Ectodermal cell (in vitro differentiated cells): ENCODE measurements around the gene PLP2.
A peak's percentile ranks its signal among the peaks of the same experiment; 100 is the strongest.

ENCODE experiments used
- H3K27ac ChIP-seq: 2 replicates; pipeline ENCODE4 v1.7.0; 2013; ENCODE audit warnings: mild to moderate bottlenecking, low read depth, low read length; ENCODE audit not compliant: insufficient read depth, poor library complexity, severe bottlenecking
- H3K27me3 ChIP-seq: 2 replicates; pipeline ENCODE4 v1.7.0; 2013; ENCODE audit warnings: mild to moderate bottlenecking, low read length; ENCODE audit not compliant: insufficient read depth, control insufficient read depth, poor library complexity, severe bottlenecking
- H3K36me3 ChIP-seq: one replicate; pipeline ENCODE4 v1.7.0; 2013; ENCODE audit warnings: low read length; ENCODE audit not compliant: control insufficient read depth, insufficient read depth
- H3K4me1 ChIP-seq: one replicate; pipeline ENCODE4 v1.7.0; 2013; ENCODE audit warnings: low read length; ENCODE audit not compliant: control insufficient read depth, insufficient read depth
- H3K4me3 ChIP-seq: 2 replicates; pipeline ENCODE4 v1.7.0; 2013; ENCODE audit warnings: low read depth, low read length, control low read depth; ENCODE audit not compliant: insufficient read depth
- H3K9me3 ChIP-seq: 2 replicates; pipeline ENCODE4 v1.7.0; 2013; ENCODE audit warnings: mild to moderate bottlenecking, low read length, moderate library complexity; ENCODE audit not compliant: control insufficient read depth
- WGBS, 2 experiments: methylation state at CpG; one replicate each; pipeline ENCODE4 v1.1.7; 2013; ENCODE audit warnings: missing lambda C conversion rate in 2 of 2; 5-methylcytosine and 5-hydroxymethylcytosine counted together

PLP2 gene

GRCh38 chrX:49186125-49187027, 14.7 kb downstream of the PLP2 start, which contains the start of gene PRICKLE3:
TSS of gene PRICKLE3 (minus strand) at chrX:49186373. CDS start at chrX:49186297, 76 bp downstream.
- Histone ChIP-seq H3K27ac (peak within 1 kb of the TSS; percentile 36), H3K4me3 (peak within 1 kb of the TSS; percentile 45), H3K4me1 (peaks cover 12% of the 10 kb centered on the region), H3K9me3 (no peaks in the 10 kb centered on the region), H3K27me3 (no peaks in the 10 kb centered on the region), H3K36me3 (no peaks in the 10 kb centered on the region)
- WGBS, 2 experiments = 3% methylated on average over 62 of the region's 62 CpGs

- WGBS, 2 experiments = 5 to 11% methylated on average over 3 to 15 of the region's 15 CpGs
- Histone ChIP-seq H3K27me3 (no peaks in the 10 kb centered on the region), H3K27ac (peak overlapping the region; percentile 36), H3K4me1 (peaks cover 12% of the 10 kb centered on the region), H3K9me3 (no peaks in the 10 kb centered on the region), H3K4me3 (peak overlapping the region; percentile 45), H3K36me3 (no peaks in the 10 kb centered on the region)
These were observed 15.3 kb downstream of the PLP2 start for GRCh38 chrX:49187028-49187394.

- no peak overlapping the region for H3K27ac ChIP-seq
- no peak overlapping the region for H3K4me3 ChIP-seq
- no peaks in the 10 kb centered on the region for H3K9me3 ChIP-seq
- H3K36me3 ChIP-seq = no peaks in the 10 kb centered on the region
- H3K4me1 ChIP-seq = peaks cover 12% of the 10 kb centered on the region
- H3K27me3 ChIP-seq = no peaks in the 10 kb centered on the region
- WGBS, 2 experiments = 57 to 72% methylated on average over 6 of the region's 10 CpGs
These were observed 15.8 kb downstream of the PLP2 start for GRCh38 chrX:49187526-49187925.

GRCh38 chrX:49188468-49189076, 16.9 kb downstream of the PLP2 start:
- H3K4me3 ChIP-seq = no peak overlapping the region
- no peaks in the 10 kb centered on the region for H3K36me3 ChIP-seq
- no peak overlapping the region for H3K27ac ChIP-seq
- WGBS, 2 experiments = 93 to 97% methylated on average over 4 of the region's 8 CpGs
- peaks cover 12% of the 10 kb centered on the region for H3K4me1 ChIP-seq
- H3K9me3 ChIP-seq = no peaks in the 10 kb centered on the region
- H3K27me3 ChIP-seq = no peaks in the 10 kb centered on the region

- Histone ChIP-seq H3K4me1 (peaks cover 12% of the 10 kb centered on the region), H3K9me3 (no peaks in the 10 kb centered on the region), H3K4me3 (no peak overlapping the region), H3K27ac (no peak overlapping the region), H3K36me3 (no peaks in the 10 kb centered on the region), H3K27me3 (no peaks in the 10 kb centered on the region)
- WGBS, 2 experiments = 92 to 93% methylated on average over 6 of the region's 6 CpGs
These were observed 17.9 kb downstream of the PLP2 start for GRCh38 chrX:49189606-49190005.

- Histone ChIP-seq H3K4me1 (peaks cover 12% of the 10 kb centered on the region), H3K9me3 (no peaks in the 10 kb centered on the region), H3K27me3 (no peaks in the 10 kb centered on the region), H3K4me3 (peak overlapping the region; percentile 71), H3K36me3 (no peaks in the 10 kb centered on the region), H3K27ac (peak overlapping the region; percentile 67)
- WGBS, 2 experiments = 0% methylated on average over 32 of the region's 32 CpGs
These were observed 19.3 kb downstream of the PLP2 start for GRCh38 chrX:49190821-49191573.

GRCh38 chrX:49191574-49192011, 19.9 kb downstream of the PLP2 start:
- Histone ChIP-seq H3K36me3 (no peaks in the 10 kb centered on the region), H3K27ac (peak overlapping the region; percentile 67), H3K27me3 (no peaks in the 10 kb centered on the region), H3K4me3 (peak overlapping the region; percentile 71), H3K9me3 (no peaks in the 10 kb centered on the region), H3K4me1 (peaks cover 12% of the 10 kb centered on the region)
- whole genome bisulfite sequencing, 2 experiments = 1% methylated on average over 31 to 33 of the region's 34 CpGs

- Histone ChIP-seq H3K27ac (no peak overlapping the region), H3K36me3 (no peaks in the 10 kb centered on the region), H3K9me3 (no peaks in the 10 kb centered on the region), H3K27me3 (peaks cover under 1% of the 10 kb centered on the region), H3K4me3 (no peak overlapping the region), H3K4me1 (peaks cover 3% of the 10 kb centered on the region)
- WGBS, 2 experiments = 71 to 76% methylated on average over 10 of the region's 10 CpGs
These were observed 21.1 kb downstream of the PLP2 start for GRCh38 chrX:49192722-49193328.

GRCh38 chrX:49193542-49193964, 21.9 kb downstream of the PLP2 start:
- Histone ChIP-seq H3K27me3 (peaks cover 8% of the 10 kb centered on the region), H3K4me1 (peaks cover under 1% of the 10 kb centered on the region), H3K27ac (no peak overlapping the region), H3K9me3 (no peaks in the 10 kb centered on the region), H3K4me3 (no peak overlapping the region), H3K36me3 (no peaks in the 10 kb centered on the region)
- WGBS, 2 experiments = 91 to 94% methylated on average over 2 of the region's 2 CpGs
